ENCODE results near the gene MAPK1.
"Not testable (repeated sequence)": the region's sequence is repeated elsewhere in the genome, so short reads cannot be mapped to it uniquely, and the experiment has no call there.

MAPK1 gene

DNA sequence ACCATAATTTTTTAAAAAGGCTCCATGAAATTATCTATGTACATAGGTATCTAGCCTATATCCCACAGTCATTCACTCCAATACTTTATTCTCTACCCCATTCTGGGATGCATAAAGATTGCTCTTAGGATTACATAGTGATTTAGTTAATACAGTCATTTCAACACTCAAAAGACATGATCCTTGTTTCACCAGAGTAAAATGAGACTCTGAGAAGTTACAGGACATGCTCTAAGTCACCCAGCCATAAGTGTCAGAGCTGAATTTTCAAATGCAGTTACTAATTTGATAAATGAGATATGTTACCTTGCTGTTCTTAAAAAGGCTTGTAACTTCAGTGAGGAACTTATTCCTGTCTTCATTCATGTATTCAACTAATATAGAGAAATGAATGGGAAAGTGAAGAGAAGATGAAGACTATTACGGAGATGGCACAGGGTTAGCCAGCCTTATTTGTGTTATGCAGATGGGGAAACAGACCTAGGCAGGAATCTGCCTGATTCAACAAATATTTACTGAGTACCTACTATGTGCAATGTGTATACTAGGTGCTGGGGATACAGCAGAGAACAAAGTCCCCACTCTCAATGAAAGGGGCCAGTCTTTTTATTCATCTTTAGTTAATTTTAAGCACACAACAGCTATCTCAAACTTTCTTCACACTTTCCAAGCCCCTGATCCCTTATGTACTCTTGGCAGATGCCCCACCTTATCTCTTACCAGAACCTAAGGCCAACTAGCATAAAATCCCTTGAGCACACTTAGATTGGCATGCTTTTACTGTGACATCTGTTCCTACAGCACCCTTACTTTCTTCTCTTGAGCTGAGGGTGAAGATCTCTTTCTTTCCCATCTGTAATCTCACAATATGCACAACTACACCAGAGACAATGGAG lies 21.6 kb downstream of the MAPK1 start:
- no peak for DNase-seq (ENCODE audit: low spot score)

DNA sequence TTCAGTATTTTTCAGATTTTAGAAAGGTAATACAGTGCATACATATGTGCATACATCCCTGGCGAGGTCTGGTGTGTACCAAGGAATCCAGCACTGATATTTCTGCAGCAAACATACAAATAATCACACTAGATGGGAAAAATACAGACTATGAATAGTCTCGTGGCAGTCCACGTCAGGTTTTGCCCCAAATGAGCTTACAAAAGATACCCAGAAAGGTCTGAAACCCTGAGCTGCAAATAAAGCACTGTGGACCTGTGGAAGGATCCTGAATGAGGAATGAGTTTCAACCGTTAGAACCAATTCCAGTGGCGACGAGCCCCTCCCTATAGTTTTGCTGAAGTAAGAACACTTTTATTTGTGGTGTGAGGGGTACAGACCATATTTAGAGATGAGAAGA lies 24.5 kb downstream of the MAPK1 start:
- DNase-seq (ENCODE audit: low spot score): no peak

DNA sequence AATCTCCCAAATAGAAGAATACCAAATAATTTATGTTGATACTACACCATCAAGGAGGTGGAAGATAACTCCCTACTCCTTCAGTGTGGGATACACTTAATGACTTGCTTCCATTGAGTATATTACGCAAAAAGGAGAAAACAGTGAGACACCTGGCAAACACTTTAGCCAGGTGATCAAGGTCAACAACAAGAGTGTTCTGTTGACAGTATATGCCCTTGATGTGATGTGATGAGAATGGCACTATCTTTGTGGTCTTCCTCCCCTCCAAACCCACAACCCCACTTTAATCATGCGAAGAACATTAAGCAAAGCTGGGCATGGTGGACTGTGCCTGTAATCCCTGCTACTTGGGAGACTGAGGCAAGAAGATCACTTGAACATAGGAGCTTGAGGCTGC lies 26.0 kb downstream of the MAPK1 start:
- DNase-seq (ENCODE audit: low spot score): no peak

DNA sequence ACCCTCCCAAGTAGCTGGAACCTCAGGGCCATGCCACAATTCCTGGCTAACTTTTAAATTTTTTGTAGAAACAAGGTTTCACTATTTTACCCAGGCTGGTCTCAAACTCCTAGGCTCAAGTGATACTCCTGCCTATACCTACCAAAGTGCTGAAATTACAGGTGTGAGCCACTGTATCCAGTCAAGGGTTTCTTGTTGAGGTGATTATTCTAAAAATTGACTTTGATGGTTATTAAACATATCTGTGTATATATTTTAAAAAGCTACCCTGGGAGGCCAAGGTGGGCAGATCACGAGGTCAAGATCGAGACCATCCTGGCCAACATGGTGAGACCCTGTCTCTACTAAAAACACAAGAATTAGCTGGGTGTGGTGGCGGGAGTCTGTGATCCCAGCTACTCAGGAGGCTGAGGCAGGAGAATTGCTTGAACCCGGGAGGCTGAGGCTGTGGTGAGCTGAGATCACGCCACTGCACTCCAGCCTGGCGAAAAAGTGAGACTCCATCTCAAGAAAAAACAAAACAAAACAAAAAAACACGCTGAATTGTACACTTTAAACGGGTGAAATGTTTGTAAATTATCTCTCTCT lies 27.1 kb downstream of the MAPK1 start:
- DNase-seq (ENCODE audit: low spot score): no peak

GRCh38 chr22:21839765-21840140 lies 27.7 kb downstream of the MAPK1 start:
- no peak for DNase-seq (ENCODE audit: low spot score)

DNA sequence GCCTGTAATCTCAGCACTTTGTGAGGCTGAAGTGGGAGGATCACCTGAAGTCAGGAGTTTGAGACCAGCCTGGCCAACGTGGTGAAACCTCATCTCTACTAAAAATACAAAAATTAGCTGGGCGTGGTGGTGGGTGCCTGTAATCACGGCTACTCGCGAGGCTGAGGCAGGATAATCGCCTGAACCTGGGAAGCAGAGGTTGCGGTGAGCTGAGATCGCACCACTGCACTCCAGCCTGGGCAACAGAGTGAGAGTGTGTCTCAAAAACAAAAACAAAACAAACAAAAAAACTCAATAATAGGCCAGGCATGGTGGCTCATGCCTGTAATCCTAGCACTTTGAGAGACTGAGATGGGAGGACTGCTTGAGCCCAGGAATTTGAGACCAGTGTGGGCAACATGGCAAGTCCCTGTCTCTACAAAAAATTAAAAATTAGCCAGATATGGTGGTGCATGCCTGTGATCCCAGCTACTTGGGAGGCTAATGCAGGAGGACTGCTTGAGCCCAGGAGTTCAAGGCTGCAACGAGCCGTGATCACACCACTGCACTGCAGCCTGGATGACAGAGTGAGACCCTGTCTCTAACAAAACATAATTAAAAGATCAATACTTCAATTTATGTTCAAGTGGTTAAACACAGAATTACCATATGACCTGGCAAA lies 28.2 kb downstream of the MAPK1 start:
- DNase-seq (ENCODE audit: low spot score): not testable (repeated sequence)

- DNase-seq (ENCODE audit: low spot score): no peak
Measured at GRCh38 chr22:21837248-21837979, 30.0 kb downstream of the MAPK1 start.

- DNase-seq (ENCODE audit: low spot score): not testable (repeated sequence)
Measured at GRCh38 chr22:21836486-21836885, 31.0 kb downstream of the MAPK1 start.

DNA sequence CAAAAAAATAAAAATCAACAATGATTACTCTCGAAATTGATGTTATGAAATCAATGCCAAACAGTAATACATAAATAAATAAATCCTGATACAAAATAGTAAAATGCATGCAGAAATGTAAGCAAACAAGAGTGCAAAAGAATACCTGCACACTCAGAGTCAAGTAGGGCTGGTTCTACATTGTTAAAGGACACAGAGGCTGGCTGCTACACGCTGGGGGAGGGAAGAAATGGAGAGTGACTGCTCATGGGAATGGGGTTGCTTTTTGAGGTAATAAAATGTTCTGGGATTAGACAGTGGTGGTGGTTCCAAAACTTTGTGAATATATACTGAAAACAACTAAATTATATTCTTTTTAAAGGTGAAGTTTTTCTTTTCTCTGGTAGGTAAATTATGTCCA lies 32.1 kb downstream of the MAPK1 start:
- DNase-seq (ENCODE audit: low spot score): no peak

GRCh38 chr22:21834869-21835268 lies 32.6 kb downstream of the MAPK1 start:
- DNase-seq (ENCODE audit: low spot score): no peak

DNA sequence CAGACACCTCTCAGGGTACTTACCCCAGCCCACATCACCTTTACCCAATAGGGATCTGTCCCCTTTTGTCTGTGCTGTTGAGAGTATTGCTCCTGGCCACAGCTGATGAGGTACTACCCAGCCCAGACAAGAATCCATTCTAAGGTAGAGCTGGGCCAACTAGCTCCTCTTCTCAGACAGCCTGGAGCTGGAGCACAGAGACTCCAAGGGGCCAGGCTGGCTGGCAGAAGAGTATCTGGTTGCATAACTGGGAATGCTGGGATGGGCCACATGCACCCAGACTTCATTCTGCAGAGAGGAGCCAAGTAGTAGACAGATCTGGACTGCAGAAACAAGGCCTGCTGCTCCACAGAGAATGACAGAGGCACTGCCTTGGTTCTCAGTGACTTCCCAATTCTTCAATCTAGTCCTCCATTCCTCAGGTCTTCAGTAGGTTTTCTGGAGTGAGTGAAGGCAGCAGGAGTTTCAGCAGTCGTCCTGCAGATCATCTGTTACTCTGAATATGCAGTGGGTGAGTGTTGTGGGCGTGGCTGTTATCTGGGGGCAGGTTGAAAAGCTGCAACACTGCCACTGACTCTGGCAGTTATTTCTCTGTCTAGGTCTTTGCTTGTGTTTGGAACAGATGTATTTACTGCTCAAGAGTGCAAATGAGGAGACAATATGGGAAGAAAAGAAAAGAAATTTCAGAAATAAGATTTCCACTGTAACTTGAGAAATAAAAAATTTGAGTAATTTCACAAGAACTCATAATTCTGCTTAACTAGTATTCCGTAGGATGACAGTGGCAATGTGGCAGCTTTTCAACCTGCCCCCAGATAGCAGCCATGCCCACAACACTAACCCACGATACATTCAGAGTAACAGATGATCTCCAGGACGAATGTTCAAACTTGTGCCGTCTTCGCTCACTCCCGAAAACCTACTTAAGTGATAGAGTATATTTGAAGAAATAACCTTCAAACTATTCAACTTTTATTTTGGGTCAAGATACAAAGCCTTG lies 34.9 kb downstream of the MAPK1 start:
- peak; percentile 29 for DNase-seq (ENCODE audit: low spot score)

DNA sequence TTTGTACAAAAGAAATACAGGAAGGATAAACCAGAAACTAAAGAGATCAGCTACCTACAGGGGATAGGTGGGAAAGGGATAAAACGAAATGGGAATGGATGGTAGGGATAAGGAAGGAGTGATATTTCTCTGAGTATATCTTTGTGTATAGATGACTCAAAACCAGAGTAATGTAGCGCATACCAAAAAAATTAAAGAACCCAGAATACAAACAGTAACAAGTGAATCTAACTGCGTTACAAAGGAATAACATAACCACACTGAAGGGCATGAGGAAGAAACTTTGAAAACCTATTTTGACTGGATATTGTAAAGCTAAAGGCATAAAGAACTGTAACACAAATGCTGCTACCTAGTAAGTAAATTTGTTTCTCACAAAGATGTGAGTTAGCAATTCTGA lies 37.9 kb downstream of the MAPK1 start:
- no peak for DNase-seq (ENCODE audit: low spot score)

- DNase-seq (ENCODE audit: low spot score): no peak
Measured at GRCh38 chr22:21828268-21828638, 39.2 kb downstream of the MAPK1 start.

- no peak for DNase-seq (ENCODE audit: low spot score)
Measured at GRCh38 chr22:21827628-21828267, 39.7 kb downstream of the MAPK1 start.

- DNase-seq (ENCODE audit: low spot score): no peak
Measured at GRCh38 chr22:21826204-21826603, 41.2 kb downstream of the MAPK1 start.

GRCh38 chr22:21824962-21825361 lies 42.5 kb downstream of the MAPK1 start:
- not testable (repeated sequence) for DNase-seq (ENCODE audit: low spot score)

GRCh38 chr22:21824445-21824912 lies 43.0 kb downstream of the MAPK1 start:
- no peak for DNase-seq (ENCODE audit: low spot score)

DNA sequence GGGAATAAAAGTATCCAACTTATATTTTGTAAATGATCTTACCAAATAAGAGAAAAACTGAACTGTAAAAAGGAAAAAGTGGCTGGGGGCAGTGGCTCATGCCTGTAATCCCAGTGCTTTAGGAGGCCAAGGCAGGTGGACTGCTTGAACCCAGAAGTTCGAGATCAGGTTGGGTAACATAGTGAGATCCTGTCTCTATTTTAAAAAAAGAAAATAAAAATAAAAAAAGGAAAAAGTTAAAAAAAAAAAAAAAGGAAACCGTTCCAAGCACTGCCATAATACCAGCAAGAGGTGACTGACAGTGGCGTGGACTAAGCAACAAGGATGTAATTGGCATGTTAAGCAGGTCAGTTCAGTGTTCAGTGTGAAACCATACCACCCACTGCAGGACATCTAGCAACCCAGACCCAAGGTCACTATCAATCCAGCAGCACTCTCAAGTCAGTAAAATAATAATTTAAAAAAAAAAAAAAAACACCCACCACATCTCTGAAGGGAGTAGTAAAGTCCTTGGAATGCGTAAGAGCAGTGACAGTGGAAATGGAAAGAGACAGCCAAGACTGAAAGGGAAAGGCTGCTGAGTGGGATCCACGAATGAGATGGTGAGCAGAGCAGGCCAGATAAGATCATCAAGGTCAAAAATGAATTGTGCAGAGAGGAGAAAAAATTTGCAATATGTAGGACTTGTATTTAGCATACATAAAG lies 43.6 kb downstream of the MAPK1 start:
- no peak for DNase-seq (ENCODE audit: low spot score)

DNA sequence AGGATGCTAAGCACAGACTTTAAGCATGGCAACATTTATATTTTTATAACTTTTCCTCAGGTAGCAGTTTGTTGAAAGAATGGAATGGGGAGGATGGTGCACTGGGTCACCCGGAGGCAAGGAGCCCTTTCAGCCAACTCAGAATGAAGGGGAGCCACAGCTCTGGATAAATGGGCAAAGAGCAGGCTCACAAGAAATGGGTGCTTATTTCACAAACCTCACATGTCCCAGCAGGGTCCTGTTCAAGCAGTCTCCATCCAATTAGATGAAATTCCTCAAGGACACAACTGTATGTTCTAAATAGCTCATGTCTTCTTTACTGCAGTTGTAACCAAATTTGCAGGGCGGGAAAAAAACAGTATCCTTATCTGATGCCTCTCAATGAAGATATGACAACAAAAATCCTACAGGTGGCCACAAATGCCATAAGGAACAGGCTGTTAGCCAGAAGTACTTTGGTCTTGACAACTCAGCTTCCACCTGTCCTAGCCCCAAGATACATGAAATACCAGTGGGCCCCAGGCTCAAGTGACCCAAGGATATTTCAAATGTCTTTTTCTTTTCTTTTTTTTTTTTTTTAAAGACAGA lies 48.2 kb downstream of the MAPK1 start:
- DNase-seq (ENCODE audit: low spot score): no peak

Measured in CD4-positive, alpha-beta T cell treated with Interleukin-2 at 100 ng/mL for 4 hours (primary cell).